Measurements from ENCODE around the gene ATP2A3. TPM values are rescaled to one million over a fixed set of nuclear protein-coding genes. Genes with fewer than 3 reads are reported as not detected.

The ATP2A3 gene
- total and polyA plus RNA-seq, 9 donors = 1.6 to 9.9 (median 4.2) TPM

GRCh38 chr17:3917391-3917931, 46.8 kb downstream of the ATP2A3 start:
- no peaks in the 10 kb centered on the region for H3K36me3 ChIP-seq
- H3K4me3 ChIP-seq = no peak overlapping the region
- 13% methylated on average over 8 to 11 of the region's 11 CpGs for WGBS, 3 donors
- no peaks in the 10 kb centered on the region for H3K9me3 ChIP-seq
- H3K27ac ChIP-seq = peak overlapping the region; percentile 22 to 42
- intact Hi-C loops (cut with DNase I) = loop anchor here in 2 of 4 donors (10.0 kb wide), 2 partner anchors 53 to 87 kb away; no protein-coding TSS in a partner anchor
- H3K4me1 ChIP-seq (ENCODE audit: insufficient read depth) = peaks cover 12% of the 10 kb centered on the region
- TF ChIP-seq POLR2A (IDR thresholded peaks at IDR 0.05) (no peak), EP300 (IDR thresholded peaks at IDR 0.05) (no peak), CTCF (IDR thresholded peaks at IDR 0.05) (no peak)
- peak; percentile 80 to 89 (median 85) for DNase-seq
- H3K27me3 ChIP-seq = no peaks in the 10 kb centered on the region

- Histone ChIP-seq H3K9me3 (no peaks in the 10 kb centered on the region), H3K27ac (peak overlapping the region; percentile 22 to 42), H3K36me3 (no peaks in the 10 kb centered on the region), H3K27me3 (no peaks in the 10 kb centered on the region), H3K4me1 (ENCODE audit: insufficient read depth) (peaks cover 12% of the 10 kb centered on the region), H3K4me3 (no peak overlapping the region)
- intact Hi-C loops (cut with DNase I) = loop anchor here in 2 of 4 donors (10.0 kb wide), 2 partner anchors 52 to 88 kb away; no protein-coding TSS in a partner anchor
- no peak for DNase-seq
- 73 to 88% (median 85%) methylated on average over 8 to 10 of the region's 10 CpGs for WGBS, 3 donors
- TF ChIP-seq EP300 (IDR thresholded peaks at IDR 0.05) = no peak
- no peak for TF ChIP-seq POLR2A (IDR thresholded peaks at IDR 0.05)
- no peak for TF ChIP-seq CTCF (IDR thresholded peaks at IDR 0.05)
Measured at GRCh38 chr17:3916825-3917224, 47.4 kb downstream of the ATP2A3 start.

- TF ChIP-seq CTCF (IDR thresholded peaks at IDR 0.05) (no peak), EP300 (IDR thresholded peaks at IDR 0.05) (no peak), POLR2A (IDR thresholded peaks at IDR 0.05) (no peak)
- Histone ChIP-seq H3K4me3 (no peak within 1 kb of the TSS), H3K9me3 (no peaks in the 10 kb centered on the region), H3K4me1 (ENCODE audit: insufficient read depth) (peaks cover 12% of the 10 kb centered on the region), H3K27me3 (no peaks in the 10 kb centered on the region), H3K36me3 (no peaks in the 10 kb centered on the region), H3K27ac (peak within 1 kb of the TSS; percentile 22 to 42)
- DNase-seq = peak in 3 of 5 donors; percentile 45 to 57 (median 53)
- WGBS, 3 donors = 71 to 78% (median 74%) methylated on average over 28 of the region's 28 CpGs
- intact Hi-C loops (cut with DNase I) = loop anchor here in 2 of 4 donors (10.0 kb wide), 2 partner anchors 51 to 89 kb away; no protein-coding TSS in a partner anchor
Measured at GRCh38 chr17:3915995-3916696, 48.1 kb downstream of the ATP2A3 start, which contains the start of gene P2RX1. TSS of gene P2RX1 (minus strand) at chr17:3916465. CDS start at chr17:3916225, 240 bp downstream.

DNA sequence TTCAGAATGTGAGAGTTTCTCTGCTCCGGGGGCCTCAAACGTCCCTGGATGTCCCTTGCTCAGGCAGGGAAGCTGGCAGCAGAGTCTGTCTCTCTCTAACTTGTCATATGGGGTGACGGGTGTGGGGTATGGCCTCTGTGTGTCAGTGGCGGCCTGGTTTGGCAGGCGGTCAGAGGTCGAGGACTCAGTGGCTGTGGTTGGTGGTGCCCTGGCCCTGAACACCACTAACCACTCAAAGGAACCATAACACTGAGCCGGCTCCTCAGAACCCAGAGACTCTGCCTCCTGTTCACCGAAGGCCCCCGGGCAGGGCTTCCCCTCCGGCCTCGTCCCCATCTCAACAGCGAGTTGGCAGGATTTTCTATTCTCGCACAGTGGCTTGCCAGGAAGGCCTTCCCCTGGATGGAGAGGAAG, 48.6 kb downstream of the ATP2A3 start:
- no peak overlapping the region for H3K4me3 ChIP-seq
- intact Hi-C loops (cut with DNase I) = loop anchor here in 2 of 4 donors (10.0 kb wide), 2 partner anchors 51 to 89 kb away; no protein-coding TSS in a partner anchor
- H3K27me3 ChIP-seq = no peaks in the 10 kb centered on the region
- WGBS, 3 donors = 83 to 85% (median 83%) methylated on average over 13 of the region's 13 CpGs
- H3K9me3 ChIP-seq = no peaks in the 10 kb centered on the region
- no peak for TF ChIP-seq CTCF (IDR thresholded peaks at IDR 0.05)
- no peak for TF ChIP-seq POLR2A (IDR thresholded peaks at IDR 0.05)
- TF ChIP-seq EP300 (IDR thresholded peaks at IDR 0.05) = no peak
- no peak for DNase-seq
- H3K4me1 ChIP-seq (ENCODE audit: insufficient read depth) = peaks cover 12% of the 10 kb centered on the region
- no peaks in the 10 kb centered on the region for H3K36me3 ChIP-seq
- no peak overlapping the region for H3K27ac ChIP-seq
